GM12878 (cell line): ENCODE measurements around the gene TNFRSF6B. TPM values are rescaled to one million over a fixed set of nuclear protein-coding genes. Genes with fewer than 3 reads are reported as not detected.

Source experiments
- ATAC-seq: fragments of 200-7000 bp; cut with Tn5 transposase; 3 replicates; pipeline ENCODE4 v1.9.1; 2020; ENCODE audit warnings: mild to moderate bottlenecking, moderate library complexity
- BruUV-seq: library from RNA; stranded (reverse); fragments of 400-500 nt; replicated peaks from 2 replicates; lab custom pipeline; 2021; lab: Mats Ljungman, UMichigan
- CTCF ChIA-PET: fragments of 300-600 bp; sonication (Branson Sonifier 250); formaldehyde crosslinking; extraction: SDS; loops from one replicate; lab custom pipeline; 2021; ENCODE audit warnings: inconsistent platforms; lab: Yijun Ruan, JAX
- POLR2A ChIA-PET: fragments of 350-600 bp; formaldehyde crosslinking; extraction: SDS; loops from one replicate; lab custom pipeline; 2021; ENCODE audit warnings: inconsistent platforms; lab: Charles Lee
- RAD21 ChIA-PET: fragments of 300-600 bp; sonication (Branson Sonifier 250); formaldehyde crosslinking; loops from one replicate; lab custom pipeline; 2023; ENCODE audit warnings: antibody characterized with exemption; ENCODE audit not compliant: unreplicated experiment; lab: Charles Lee
- SMC1A ChIA-PET: fragments of 300-600 bp; sonication (Branson Sonifier 250); formaldehyde crosslinking; loops from one replicate; lab custom pipeline; 2023; ENCODE audit not compliant: unreplicated experiment, uncharacterized antibody; lab: Charles Lee
- DNase-seq: peaks from one replicate; pipeline ENCODE4 v3.0.0-alpha.2; 2011; ENCODE audit warnings: low read depth, low spot score
- FAIRE-seq: peaks from 3 replicates; lab custom pipeline; 2011; peaks lifted over from hg19 to GRCh38; lab: Jason Lieb, UNC
- H2AFZ ChIP-seq: 2 replicates; pipeline ENCODE4 v1.6.0; 2011; ENCODE audit warnings: low read depth, low read length, control low read depth; ENCODE audit not compliant: control insufficient read depth
- H3K27ac ChIP-seq: 2 replicates; pipeline ENCODE4 v1.5.1; 2011; ENCODE audit warnings: control low read depth; ENCODE audit not compliant: control insufficient read depth, insufficient read depth
- H3K27me3 ChIP-seq, 2 experiments: replicated peaks in 1 of 2; 2 replicates each; pipeline versions ENCODE4 v1.6.0 to v1.6.1; 2011; ENCODE audit warnings: low read length in 1 of 2; ENCODE audit not compliant: control insufficient read depth in 2 of 2, insufficient read depth in 2 of 2
- H3K36me3 ChIP-seq, 2 experiments: 2 replicates each; pipeline ENCODE4 v1.5.1; 2011; ENCODE audit warnings: low read length in 1 of 2; ENCODE audit not compliant: control insufficient read depth in 2 of 2, insufficient read depth in 2 of 2
- H3K4me1 ChIP-seq: 2 replicates; pipeline ENCODE4 v1.6.1; 2011; ENCODE audit warnings: mild to moderate bottlenecking, low read length, moderate library complexity, mixed read lengths; ENCODE audit not compliant: control insufficient read depth, insufficient read depth
- H3K4me2 ChIP-seq: 2 replicates; pipeline ENCODE4 v1.6.0; 2011; ENCODE audit warnings: control low read depth; ENCODE audit not compliant: control insufficient read depth, insufficient read depth
- H3K4me3 ChIP-seq: fragments of 200-600 bp; sonication (generic); 2 replicates; pipeline ENCODE4 v1.5.1; 2016
- H3K79me2 ChIP-seq: 2 replicates; pipeline ENCODE4 v1.6.0; 2011; ENCODE audit warnings: low read length; ENCODE audit not compliant: control insufficient read depth, insufficient read depth
- H3K9ac ChIP-seq: 2 replicates; pipeline ENCODE4 v1.8.0; 2011; ENCODE audit warnings: low read length, control low read depth, mixed read lengths; ENCODE audit not compliant: control insufficient read depth, insufficient read depth
- H3K9me3 ChIP-seq: replicated peaks from 3 replicates; pipeline ENCODE4 v1.5.1; 2011; ENCODE audit warnings: mild to moderate bottlenecking, low read length; ENCODE audit not compliant: control insufficient read depth, insufficient read depth
- H4K20me1 ChIP-seq: 2 replicates; pipeline ENCODE4 v1.6.0; 2011; ENCODE audit not compliant: control insufficient read depth, insufficient read depth
- CBFB ChIP-seq: IDR thresholded peaks from 2 replicates; pipeline ENCODE4 v1.6.1; 2016; ENCODE audit warnings: antibody characterized with exemption, low read depth
- CHD1 ChIP-seq: IDR thresholded peaks from 2 replicates; pipeline ENCODE4 v1.6.1; 2012; ENCODE audit warnings: low read depth, low read length, improper control_type of control experiment
- E2F8 ChIP-seq: fragments of 450-650 bp; IDR thresholded peaks from 2 replicates; pipeline ENCODE4 v1.6.1; 2018; ENCODE audit warnings: mild to moderate bottlenecking, low read depth, moderate library complexity; ENCODE audit not compliant: partially characterized antibody
- HDAC2 ChIP-seq: fragments of 200-600 bp; sonication (generic); IDR thresholded peaks from 2 replicates; pipeline ENCODE4 v1.6.1; 2017
- KDM1A ChIP-seq: fragments of 200-600 bp; sonication (generic); IDR thresholded peaks from 2 replicates; pipeline ENCODE4 v1.6.1; 2016; ENCODE audit warnings: borderline replicate concordance
- MEF2A ChIP-seq: IDR thresholded peaks from 2 replicates; pipeline ENCODE4 v1.6.1; 2011; ENCODE audit warnings: low read depth, mild to moderate bottlenecking, low read length, moderate library complexity; ENCODE audit not compliant: insufficient read depth
- NFXL1 ChIP-seq: fragments of 450-650 bp; IDR thresholded peaks from 2 replicates; pipeline ENCODE4 v1.6.1; 2017; ENCODE audit warnings: antibody characterized with exemption, mild to moderate bottlenecking, borderline replicate concordance
- PBX3 ChIP-seq: IDR thresholded peaks from 2 replicates; pipeline ENCODE4 v1.6.1; 2011; ENCODE audit warnings: mild to moderate bottlenecking, low read depth, low read length, moderate library complexity; ENCODE audit not compliant: insufficient replicate concordance
- RB1 ChIP-seq: fragments of 450-650 bp; formaldehyde crosslinking; IDR thresholded peaks from 2 replicates; pipeline ENCODE4 v1.6.1; 2017; ENCODE audit warnings: mild to moderate bottlenecking, borderline replicate concordance
- RCOR1 ChIP-seq: conservative IDR thresholded peaks from 2 replicates; pipeline ENCODE4 v1.6.1; 2012; ENCODE audit warnings: low read depth, low read length, improper control_type of control experiment
- RELA ChIP-seq: fragments of 450-650 bp; IDR thresholded peaks from 2 replicates; pipeline ENCODE4 v1.8.0; 2014; ENCODE audit warnings: borderline replicate concordance; ENCODE audit not compliant: partially characterized antibody
- SPI1 ChIP-seq: IDR thresholded peaks from 2 replicates; pipeline ENCODE4 v1.6.1; 2011; ENCODE audit warnings: low read depth, mild to moderate bottlenecking, low read length, moderate library complexity, borderline replicate concordance; ENCODE audit not compliant: insufficient read depth
- USF1 ChIP-seq: IDR thresholded peaks from 2 replicates; pipeline ENCODE4 v1.6.1; 2011; ENCODE audit warnings: borderline replicate concordance, low read depth, mild to moderate bottlenecking, moderate library complexity, mixed read lengths, low read length; ENCODE audit not compliant: insufficient read depth; ENCODE audit errors: extremely low read length
- WGBS: methylation state at CpG from one replicate; pipeline ENCODE4 v1.1.6; 2016; ENCODE audit warnings: low lambda C conversion rate; ENCODE audit not compliant: insufficient replicate concordance, insufficient coverage; ENCODE audit errors: missing lambda C conversion rate; 5-methylcytosine and 5-hydroxymethylcytosine counted together
- in situ Hi-C: fragments of 300-500 bp; cut with MboI; formaldehyde crosslinking; loops from 9 replicates; pipeline ENCODE4 v1.14.3; 2018; ENCODE audit warnings: mixed read lengths
- intact Hi-C: fragments of 100-400 bp; cut with micrococcal nuclease; formaldehyde crosslinking; loops from one replicate; pipeline ENCODE4 v1.14.2; 2022; ENCODE audit not compliant: unreplicated experiment
- polyA plus RNA-seq, 11 experiments: library from polyadenylated mRNA; depleted of rRNA in 4 of 11; unstranded in 6 of 11; stranded (reverse) in 5 of 11; fragments of >200 nt; fragmentation: Nextera tagmentation in 4 of 11; fragmentation: Illumina TruSeq in 1 of 11; extraction: Ambion mirVana in 4 of 11; extraction: Trizol in 1 of 11; gene quantifications; 1 replicate in 1 of 11; 2 replicates in 10 of 11; pipeline versions ENCODE4 v1.2.1 to v1.2.3, GENCODE V29; 2011 to 2016; ENCODE audit warnings: inconsistent platforms in 2 of 11, missing spikeins in 2 of 11, low read depth in 1 of 11
- total RNA-seq, 4 experiments: library from RNA; depleted of rRNA in 3 of 4; stranded (reverse); fragments of >200 nt in 3 of 4; fragmentation: Illumina TruSeq in 1 of 4; extraction: Trizol in 1 of 4; gene quantifications; 2 replicates each; pipeline versions ENCODE4 v1.2.1 to v1.2.3, GENCODE V29; 2013 to 2021

Gene TNFRSF6B
- total and polyA plus RNA-seq, 10 of the 15 experiments (the other 5 are each of a cell fraction or from before 2014, with no cell fraction given), result 0.67 to 2.2 (median 1.8) TPM; not detected in 7

- TF ChIP-seq MEF2A (no peak), PBX3 (no peak), NFXL1 (0 out of 2 replicates have a peak, but pooled peaks have one; percentile 56), SPI1 (no peak)
Measured at GRCh38 chr20:63657260-63657936, 39.1 kb upstream of the TNFRSF6B start (continued).

- peaks cover 0 to 2% of the 10 kb centered on the region in 2 experiments; a peak in 2 of 4 replicates for H3K36me3 ChIP-seq
- peak within 1 kb of the TSS; percentile 78 for H3K9ac ChIP-seq
- H3K9me3 ChIP-seq, result no peaks in the 10 kb centered on the region
- POLR2A ChIA-PET, result interaction anchor here (0.6 to 1.5 kb wide), 8 partner anchors 8 to 298 kb away, joined by 3 to 13 read pairs (median 4); partner anchors contain the start of genes ARFRP1, GMEB2, HELZ2 and PTK6
- peak; percentile 84 for FAIRE-seq
- peak; percentile 98 for ATAC-seq
- peaks cover 8% of the 10 kb centered on the region for H3K4me1 ChIP-seq
- SMC1A ChIA-PET, result interaction anchor here (0.6 to 1.8 kb wide), 4 partner anchors 16 to 207 kb away, joined by 3 to 13 read pairs (median 5); partner anchors contain the start of genes PTK6 and TPD52L2
- peak within 1 kb of the TSS; percentile 84 for H3K27ac ChIP-seq
- no TSS peak for BruUV-seq
- peak within 1 kb of the TSS; percentile 98 for H2AFZ ChIP-seq
- intact Hi-C loops (no loop called here), in situ Hi-C loops (no loop called here)
- H4K20me1 ChIP-seq, result no peaks in the 10 kb centered on the region
- H3K27me3 ChIP-seq, result peaks cover 2 to 7% of the 10 kb centered on the region in 2 experiments; a peak in 2 of 4 replicates
- peak within 1 kb of the TSS; percentile 93 for H3K4me3 ChIP-seq
- RAD21 ChIA-PET, result interaction anchor here (0.7 to 1.5 kb wide), 10 partner anchors 10 to 239 kb away, joined by 3 to 24 read pairs (median 4); partner anchors contain the start of genes ARFRP1, LIME1, PTK6 and TPD52L2
- DNase-seq, result peak; percentile 59
- peaks cover 10% of the 10 kb centered on the region for H3K79me2 ChIP-seq
- CTCF ChIA-PET, result interaction anchor here (0.7 to 2.2 kb wide), 11 partner anchors 10 to 381 kb away, joined by 3 to 10 read pairs (median 3); partner anchors contain the start of genes ARFRP1, LIME1, PTK6 and TPD52L2
- H3K4me2 ChIP-seq, result peak within 1 kb of the TSS; percentile 85
- under 1% methylated on average over 72 of the region's 73 CpGs for WGBS
- TF ChIP-seq E2F8 (peak; percentile 95), USF1 (no peak), HDAC2 (no peak; the same call in 1 of the 2 replicates), CBFB (peak; percentile 93), RELA (peak; percentile 77), CHD1 (no peak), RB1 (peak; percentile 98), RCOR1 (no peak), KDM1A (no peak)
Measured at GRCh38 chr20:63657937-63658748, 38.3 kb upstream of the TNFRSF6B start, which contains the start of gene RTEL1. Gene RTEL1 (plus strand): TSS chr20:63658312. CDS start chr20:63659403, 1,091 bp downstream.
